Measurements from ENCODE around the gene ADARB1. TPM values are rescaled to one million over a fixed set of nuclear protein-coding genes. Genes with fewer than 3 reads are reported as not detected.

The ADARB1 gene
- total and polyA plus RNA-seq, 2 of the 4 experiments (the other 2 are of a cell fraction): 39.8 to 47.3 TPM

DNA sequence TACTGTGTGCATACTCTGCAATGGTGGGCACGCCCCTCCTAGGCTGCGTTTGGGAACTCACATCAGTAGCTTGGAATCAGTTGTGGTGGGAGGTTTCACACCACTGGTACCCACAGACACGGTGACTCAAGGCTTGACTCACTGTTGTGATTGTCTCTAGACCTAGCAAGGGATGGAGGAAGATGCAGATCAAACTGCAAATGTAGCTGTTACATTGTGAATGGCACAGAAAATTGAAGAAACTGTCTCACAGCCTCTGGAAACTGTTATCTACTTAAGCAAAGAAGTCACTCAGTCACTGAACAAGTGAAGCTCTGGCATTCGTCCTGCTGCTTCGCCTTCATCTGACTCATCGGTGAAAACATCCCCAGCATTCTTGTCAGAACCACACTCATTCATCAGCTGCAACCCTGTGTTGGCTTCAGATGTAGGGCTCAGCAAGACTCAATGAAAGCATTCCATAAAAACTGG, 153.8 kb downstream of the ADARB1 start:
- H4K91ac ChIP-seq (ENCODE audit: insufficient read depth, low read depth, low read length): no peak overlapping the region
- in situ Hi-C loops (cut with MboI; ENCODE audit: low sequenced_read_pairs) (no loop called here), dilution Hi-C loops (cut with HindIII; ENCODE audit: low sequenced_read_pairs, unreplicated experiment) (no loop called here), intact Hi-C loops (cut with micrococcal nuclease) (loop anchor here (2.0 to 5.0 kb wide), 2 partner anchors 19 to 86 kb away; no protein-coding TSS in a partner anchor)
- no peaks in the 10 kb centered on the region for H3K9me3 ChIP-seq (ENCODE audit: control insufficient read depth, insufficient read depth, low read length)
- H3K4ac ChIP-seq (ENCODE audit: low read depth, low read length): peak overlapping the region; percentile 23; the same call in 1 of the 2 replicates
- H2BK5ac ChIP-seq (ENCODE audit: low read depth, low read length, poor library complexity, severe bottlenecking): peak overlapping the region; percentile 69
- no peak overlapping the region for H3K18ac ChIP-seq (ENCODE audit: low read depth, low read length)
- H4K5ac ChIP-seq (ENCODE audit: low read depth, low read length): no peak overlapping the region
- H3K27me3 ChIP-seq (ENCODE audit: control insufficient read depth, insufficient read depth, low read length): no peaks in the 10 kb centered on the region
- peaks cover 23% of the 10 kb centered on the region for H3K4me1 ChIP-seq (ENCODE audit: control insufficient read depth, insufficient read depth, low read length)
- H2BK15ac ChIP-seq (ENCODE audit: low read depth, low read length): no peak overlapping the region
- WGBS, 2 experiments (ENCODE audit: extremely low coverage in 2 of 2, insufficient read length in 1 of 2): 0% methylated on average over 3 of the region's 6 CpGs; no CpG with 5 or more reads in 1 of the 2 experiments
- H3K23ac ChIP-seq (ENCODE audit: low read depth, low read length): no peak overlapping the region; the same call in 1 of the 2 replicates
- peak overlapping the region; percentile 30; the same call in 1 of the 2 replicates for H2AK5ac ChIP-seq (ENCODE audit: low read depth, low read length)
- ATAC-seq (ENCODE audit: low read depth) (peak; percentile 88), DNase-seq (peak; percentile 99)
- 0 out of 4 replicates have a peak, but pooled peaks cover 0 to 8% of the 10 kb centered on the region in 2 experiments for H3K79me1 ChIP-seq (ENCODE audit: low read depth in 1 of 2, low read length in 2 of 2)
- BruUV-seq (replicated peaks): no TSS peak
- ChIA-PET CTCF (interaction anchor here (0.6 to 1.3 kb wide), 2 partner anchors 87 to 88 kb away, joined by 3 to 4 read pairs; no protein-coding TSS in a partner anchor), POLR2A (ENCODE audit: unreplicated experiment) (no interaction called here)
- 0 out of 2 replicates have a peak overlapping the region, but pooled peaks have one; percentile 4 for H3K4me2 ChIP-seq (ENCODE audit: low read depth, low read length)
- H2BK120ac ChIP-seq (ENCODE audit: low read depth, low read length): no peak overlapping the region; the same call in 1 of the 2 replicates
- 0 out of 2 replicates have a peak overlapping the region, but pooled peaks have one; percentile 2 for H3K27ac ChIP-seq (ENCODE audit: insufficient read depth, low read length)
- no peak overlapping the region for H3K9ac ChIP-seq (ENCODE audit: low read depth, low read length)
- H3K56ac ChIP-seq (ENCODE audit: extremely low read depth, insufficient read depth, low read length): no peak overlapping the region
- H3K14ac ChIP-seq (replicated peaks; ENCODE audit: low read depth, low read length): no peak overlapping the region
- peak overlapping the region in 1 of 2 experiments; percentile 9; a peak in 2 of 4 replicates for H4K8ac ChIP-seq (ENCODE audit: low read depth in 2 of 2, low read length in 2 of 2)
- peak overlapping the region; percentile 56 for H2AK9ac ChIP-seq (replicated peaks; ENCODE audit: low read depth, low read length, poor library complexity)
- H2BK20ac ChIP-seq (ENCODE audit: low read depth, low read length): peak overlapping the region; percentile 6; the same call in 1 of the 2 replicates
- peaks cover 23% of the 10 kb centered on the region for H3K9me1 ChIP-seq (ENCODE audit: insufficient read depth, low read length)
- peak overlapping the region; percentile 5 for H2AFZ ChIP-seq (replicated peaks; ENCODE audit: low read length, poor library complexity)
- H3K36me3 ChIP-seq (ENCODE audit: control insufficient read depth, insufficient read depth, low read length): peaks cover 15% of the 10 kb centered on the region
- no peak overlapping the region for H3K4me3 ChIP-seq (ENCODE audit: insufficient read depth, low read depth, low read length)
- H4K20me1 ChIP-seq (ENCODE audit: insufficient read depth, low read length): peaks cover 41% of the 10 kb centered on the region
- TF ChIP-seq FOS (IDR thresholded peaks at IDR 0.05; ENCODE audit: low read depth, low read length): peak; percentile 78
- TF ChIP-seq RCOR1 (IDR thresholded peaks at IDR 0.05; ENCODE audit: insufficient replicate concordance, low read length): peak; percentile 76
- no peak for TF ChIP-seq RFX5 (IDR thresholded peaks at IDR 0.05; ENCODE audit: low read depth, low read length)
- TF ChIP-seq MXI1 (IDR thresholded peaks at IDR 0.05; ENCODE audit: borderline replicate concordance, low read depth, low read length): peak; percentile 18; the same call in 1 of the 2 replicates
- no peak for TF ChIP-seq POLR2A (IDR thresholded peaks at IDR 0.05; ENCODE audit: low read depth, low read length)
- 0 out of 2 replicates have a peak, but pooled peaks have one; percentile 40 for TF ChIP-seq CEBPB (IDR thresholded peaks at IDR 0.05; ENCODE audit: low read depth, low read length)
- TF ChIP-seq MAFK (IDR thresholded peaks at IDR 0.05; ENCODE audit: low read depth, low read length): no peak
- TF ChIP-seq, protein P1, sequence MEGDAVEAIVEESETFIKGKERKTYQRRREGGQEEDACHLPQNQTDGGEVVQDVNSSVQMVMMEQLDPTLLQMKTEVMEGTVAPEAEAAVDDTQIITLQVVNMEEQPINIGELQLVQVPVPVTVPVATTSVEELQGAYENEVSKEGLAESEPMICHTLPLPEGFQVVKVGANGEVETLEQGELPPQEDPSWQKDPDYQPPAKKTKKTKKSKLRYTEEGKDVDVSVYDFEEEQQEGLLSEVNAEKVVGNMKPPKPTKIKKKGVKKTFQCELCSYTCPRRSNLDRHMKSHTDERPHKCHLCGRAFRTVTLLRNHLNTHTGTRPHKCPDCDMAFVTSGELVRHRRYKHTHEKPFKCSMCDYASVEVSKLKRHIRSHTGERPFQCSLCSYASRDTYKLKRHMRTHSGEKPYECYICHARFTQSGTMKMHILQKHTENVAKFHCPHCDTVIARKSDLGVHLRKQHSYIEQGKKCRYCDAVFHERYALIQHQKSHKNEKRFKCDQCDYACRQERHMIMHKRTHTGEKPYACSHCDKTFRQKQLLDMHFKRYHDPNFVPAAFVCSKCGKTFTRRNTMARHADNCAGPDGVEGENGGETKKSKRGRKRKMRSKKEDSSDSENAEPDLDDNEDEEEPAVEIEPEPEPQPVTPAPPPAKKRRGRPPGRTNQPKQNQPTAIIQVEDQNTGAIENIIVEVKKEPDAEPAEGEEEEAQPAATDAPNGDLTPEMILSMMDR (conservative IDR thresholded peaks at IDR 0.05; ENCODE audit: low read depth, low read length): no peak
- TF ChIP-seq MAZ (IDR thresholded peaks at IDR 0.05; ENCODE audit: borderline replicate concordance, low read depth, low read length): peak; percentile 24; the same call in 1 of the 2 replicates
- TF ChIP-seq SMC3 (IDR thresholded peaks at IDR 0.05; ENCODE audit: low read depth, low read length): no peak
- TF ChIP-seq, protein P2, sequence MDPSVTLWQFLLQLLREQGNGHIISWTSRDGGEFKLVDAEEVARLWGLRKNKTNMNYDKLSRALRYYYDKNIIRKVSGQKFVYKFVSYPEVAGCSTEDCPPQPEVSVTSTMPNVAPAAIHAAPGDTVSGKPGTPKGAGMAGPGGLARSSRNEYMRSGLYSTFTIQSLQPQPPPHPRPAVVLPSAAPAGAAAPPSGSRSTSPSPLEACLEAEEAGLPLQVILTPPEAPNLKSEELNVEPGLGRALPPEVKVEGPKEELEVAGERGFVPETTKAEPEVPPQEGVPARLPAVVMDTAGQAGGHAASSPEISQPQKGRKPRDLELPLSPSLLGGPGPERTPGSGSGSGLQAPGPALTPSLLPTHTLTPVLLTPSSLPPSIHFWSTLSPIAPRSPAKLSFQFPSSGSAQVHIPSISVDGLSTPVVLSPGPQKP (IDR thresholded peaks at IDR 0.05; ENCODE audit: borderline replicate concordance, low read depth, low read length): no peak
- TF ChIP-seq BHLHE40 (IDR thresholded peaks at IDR 0.05; ENCODE audit: low read depth, low read length): peak; percentile 70
- TF ChIP-seq CHD1 (IDR thresholded peaks at IDR 0.05; ENCODE audit: low read depth, low read length): no peak
- no peak for TF ChIP-seq NFE2L2 (IDR thresholded peaks at IDR 0.05; ENCODE audit: low read depth, low read length)
- TF ChIP-seq RAD21 (IDR thresholded peaks at IDR 0.05; ENCODE audit: low read length): no peak

All from IMR-90 (cell line).